ENCODE data around the gene TSPO2. TPM values are rescaled to one million over a fixed set of nuclear protein-coding genes. Genes with fewer than 3 reads are reported as not detected.
"Not testable (repeated sequence)": the region's sequence is repeated elsewhere in the genome, so short reads cannot be mapped to it uniquely, and the experiment has no call there.

Gene TSPO2
- total RNA-seq, 1 experiment from 2014 or later = not detected

DNA sequence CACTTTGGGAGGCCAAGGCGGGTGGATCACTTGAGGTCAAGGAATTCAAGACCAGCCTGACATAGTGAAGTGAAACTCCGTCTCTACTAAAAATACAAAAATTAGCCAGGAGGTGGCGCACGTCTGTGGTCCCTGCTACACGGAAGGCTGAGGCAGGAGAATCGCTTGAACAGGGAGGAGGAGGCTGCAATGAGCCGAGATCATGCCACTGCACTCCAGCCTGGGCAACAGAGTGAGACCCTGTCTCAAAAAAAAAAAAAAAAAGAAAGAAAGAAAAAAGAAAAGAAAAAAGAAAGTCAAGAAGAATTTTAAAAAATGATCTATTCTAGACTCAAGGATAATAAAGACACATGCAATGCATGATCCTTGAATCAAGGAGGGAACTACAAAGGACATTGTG lies 36.0 kb upstream of the TSPO2 start:
- H3K4me1 ChIP-seq (replicated peaks; ENCODE audit: insufficient read depth); POLR2A ChIA-PET (ENCODE audit: unreplicated experiment); H4K20me1 ChIP-seq (ENCODE audit: insufficient read depth); H3K36me3 ChIP-seq (ENCODE audit: low read depth); H3K9me3 ChIP-seq (ENCODE audit: insufficient read depth, low read depth); H3F3A ChIP-seq (ENCODE audit: insufficient read depth, low read depth); H3K9me2 ChIP-seq (ENCODE audit: insufficient read depth); H3K27ac ChIP-seq; CTCF ChIA-PET; BruUV-seq (replicated peaks); H3K79me2 ChIP-seq (ENCODE audit: low read depth); H3K4me3 ChIP-seq; H2AFZ ChIP-seq; H3K4me2 ChIP-seq: not testable (repeated sequence)
- TF ChIP-seq, protein P1, sequence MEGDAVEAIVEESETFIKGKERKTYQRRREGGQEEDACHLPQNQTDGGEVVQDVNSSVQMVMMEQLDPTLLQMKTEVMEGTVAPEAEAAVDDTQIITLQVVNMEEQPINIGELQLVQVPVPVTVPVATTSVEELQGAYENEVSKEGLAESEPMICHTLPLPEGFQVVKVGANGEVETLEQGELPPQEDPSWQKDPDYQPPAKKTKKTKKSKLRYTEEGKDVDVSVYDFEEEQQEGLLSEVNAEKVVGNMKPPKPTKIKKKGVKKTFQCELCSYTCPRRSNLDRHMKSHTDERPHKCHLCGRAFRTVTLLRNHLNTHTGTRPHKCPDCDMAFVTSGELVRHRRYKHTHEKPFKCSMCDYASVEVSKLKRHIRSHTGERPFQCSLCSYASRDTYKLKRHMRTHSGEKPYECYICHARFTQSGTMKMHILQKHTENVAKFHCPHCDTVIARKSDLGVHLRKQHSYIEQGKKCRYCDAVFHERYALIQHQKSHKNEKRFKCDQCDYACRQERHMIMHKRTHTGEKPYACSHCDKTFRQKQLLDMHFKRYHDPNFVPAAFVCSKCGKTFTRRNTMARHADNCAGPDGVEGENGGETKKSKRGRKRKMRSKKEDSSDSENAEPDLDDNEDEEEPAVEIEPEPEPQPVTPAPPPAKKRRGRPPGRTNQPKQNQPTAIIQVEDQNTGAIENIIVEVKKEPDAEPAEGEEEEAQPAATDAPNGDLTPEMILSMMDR (conservative IDR thresholded peaks at IDR 0.05) = peak; percentile 80
- peaks cover 13% of the 10 kb centered on the region; the same call in 1 of the 2 replicates for H3K27me3 ChIP-seq (ENCODE audit: insufficient read depth, low read depth)
- intact Hi-C loops (cut with micrococcal nuclease; ENCODE audit: unreplicated experiment) = loop anchor here (5.0 kb wide), 1 partner anchor 109 kb away; no protein-coding TSS in a partner anchor
- peak; percentile 43 to 48 for DNase-seq

GRCh38 chr6:41006980-41007379 lies 35.3 kb upstream of the TSPO2 start:
- H2AFZ ChIP-seq; H3K36me3 ChIP-seq (ENCODE audit: low read depth); CTCF ChIA-PET; BruUV-seq (replicated peaks); H3K27ac ChIP-seq; H4K20me1 ChIP-seq (ENCODE audit: insufficient read depth); H3F3A ChIP-seq (ENCODE audit: insufficient read depth, low read depth); DNase-seq; H3K4me2 ChIP-seq; H3K4me1 ChIP-seq (replicated peaks; ENCODE audit: insufficient read depth); H3K9me3 ChIP-seq (ENCODE audit: insufficient read depth, low read depth); H3K79me2 ChIP-seq (ENCODE audit: low read depth); H3K9me2 ChIP-seq (ENCODE audit: insufficient read depth); POLR2A ChIA-PET (ENCODE audit: unreplicated experiment); H3K4me3 ChIP-seq: not testable (repeated sequence)
- intact Hi-C loops (cut with micrococcal nuclease; ENCODE audit: unreplicated experiment) = loop anchor here (5.0 kb wide), 1 partner anchor 110 kb away; no protein-coding TSS in a partner anchor
- peaks cover 13% of the 10 kb centered on the region; the same call in 1 of the 2 replicates for H3K27me3 ChIP-seq (ENCODE audit: insufficient read depth, low read depth)

GRCh38 chr6:41008011-41008410 lies 34.3 kb upstream of the TSPO2 start:
- intact Hi-C loops (cut with micrococcal nuclease; ENCODE audit: unreplicated experiment) = loop anchor here (5.0 kb wide), 1 partner anchor 111 kb away; no protein-coding TSS in a partner anchor
- no peak overlapping the region for H3K27ac ChIP-seq
- no peak overlapping the region for H2AFZ ChIP-seq

More at GRCh38 chr6:41008011-41008410, 34.3 kb upstream of the TSPO2 start:
- Histone ChIP-seq H3K9me2 (ENCODE audit: insufficient read depth) (no peaks in the 10 kb centered on the region), H3K36me3 (ENCODE audit: low read depth) (no peaks in the 10 kb centered on the region), H3K4me3 (no peak overlapping the region), H3K4me2 (no peak overlapping the region), H3K79me2 (ENCODE audit: low read depth) (no peaks in the 10 kb centered on the region), H3K4me1 (replicated peaks; ENCODE audit: insufficient read depth) (no peaks in the 10 kb centered on the region), H4K20me1 (ENCODE audit: insufficient read depth) (no peaks in the 10 kb centered on the region), H3K27me3 (ENCODE audit: insufficient read depth, low read depth) (peaks cover 13% of the 10 kb centered on the region; the same call in 1 of the 2 replicates), H3K9me3 (ENCODE audit: insufficient read depth, low read depth) (no peaks in the 10 kb centered on the region), H3F3A (ENCODE audit: insufficient read depth, low read depth) (no peaks in the 10 kb centered on the region)
- ChIA-PET POLR2A (ENCODE audit: unreplicated experiment) (no interaction called here), CTCF (no interaction called here)
- no TSS peak for BruUV-seq (replicated peaks)
- TF ChIP-seq, protein P1 (conservative IDR thresholded peaks at IDR 0.05) = no peak
- no peak for TF ChIP-seq EZH2 (IDR thresholded peaks at IDR 0.05; ENCODE audit: low read depth)
- no peak for DNase-seq

Measured in PC-9 (cell line).